Calu3 (cell line): ENCODE measurements around the gene HS6ST2. TPM values are rescaled to one million over a fixed set of nuclear protein-coding genes. Genes with fewer than 3 reads are reported as not detected.

Experiments used
- BruUV-seq: library from RNA; stranded (reverse); fragments of 400-500 nt; replicated peaks from 2 replicates; lab custom pipeline; 2021; lab: Mats Ljungman, UMichigan
- CTCF ChIA-PET: fragments of 300-600 bp; sonication (Branson Sonifier 250); formaldehyde crosslinking; loops from one replicate; lab custom pipeline; 2022; ENCODE audit warnings: antibody characterized with exemption; lab: Charles Lee
- DNase-seq: peaks from one replicate; pipeline ENCODE4 v3.0.0; 2022
- H3K27ac Mint-ChIP-seq: one replicate; pipeline ENCODE4 v1.8.0; 2022; ENCODE audit warnings: mixed read lengths; ENCODE audit not compliant: unreplicated experiment
- H3K27me3 Mint-ChIP-seq: one replicate; pipeline ENCODE4 v1.8.0; 2022; ENCODE audit warnings: mixed read lengths; ENCODE audit not compliant: unreplicated experiment
- H3K36me3 Mint-ChIP-seq: one replicate; pipeline ENCODE4 v1.8.0; 2022; ENCODE audit warnings: mild to moderate bottlenecking, moderate library complexity, mixed read lengths; ENCODE audit not compliant: insufficient read depth, unreplicated experiment
- H3K4me1 Mint-ChIP-seq: one replicate; pipeline ENCODE4 v1.8.0; 2022; ENCODE audit warnings: mild to moderate bottlenecking, low read depth, mixed read lengths; ENCODE audit not compliant: unreplicated experiment
- H3K4me3 Mint-ChIP-seq: one replicate; pipeline ENCODE4 v1.8.0; 2022; ENCODE audit warnings: mild to moderate bottlenecking, low read depth, moderate library complexity, mixed read lengths; ENCODE audit not compliant: unreplicated experiment
- H3K9me3 Mint-ChIP-seq: one replicate; pipeline ENCODE4 v1.8.0; 2022; ENCODE audit warnings: low read depth, mixed read lengths; ENCODE audit not compliant: unreplicated experiment
- intact Hi-C: fragments of 100-400 bp; cut with micrococcal nuclease; formaldehyde crosslinking; loops from one replicate; pipeline ENCODE4 v1.10.0; 2022; ENCODE audit not compliant: unreplicated experiment
- total RNA-seq: library from RNA; stranded (reverse); gene quantifications from 2 replicates; pipeline ENCODE4 v1.2.3, GENCODE V29; 2022
- TF ChIP-seq, protein P1 (sequence below): fragments of 200-600 bp; IDR thresholded peaks from one replicate; pipeline ENCODE4 v1.8.0; 2022; ENCODE audit warnings: antibody characterized with exemption; ENCODE audit not compliant: unreplicated experiment

The HS6ST2 gene
- total RNA-seq, 1 experiment from 2014 or later: 40.7 TPM

DNA sequence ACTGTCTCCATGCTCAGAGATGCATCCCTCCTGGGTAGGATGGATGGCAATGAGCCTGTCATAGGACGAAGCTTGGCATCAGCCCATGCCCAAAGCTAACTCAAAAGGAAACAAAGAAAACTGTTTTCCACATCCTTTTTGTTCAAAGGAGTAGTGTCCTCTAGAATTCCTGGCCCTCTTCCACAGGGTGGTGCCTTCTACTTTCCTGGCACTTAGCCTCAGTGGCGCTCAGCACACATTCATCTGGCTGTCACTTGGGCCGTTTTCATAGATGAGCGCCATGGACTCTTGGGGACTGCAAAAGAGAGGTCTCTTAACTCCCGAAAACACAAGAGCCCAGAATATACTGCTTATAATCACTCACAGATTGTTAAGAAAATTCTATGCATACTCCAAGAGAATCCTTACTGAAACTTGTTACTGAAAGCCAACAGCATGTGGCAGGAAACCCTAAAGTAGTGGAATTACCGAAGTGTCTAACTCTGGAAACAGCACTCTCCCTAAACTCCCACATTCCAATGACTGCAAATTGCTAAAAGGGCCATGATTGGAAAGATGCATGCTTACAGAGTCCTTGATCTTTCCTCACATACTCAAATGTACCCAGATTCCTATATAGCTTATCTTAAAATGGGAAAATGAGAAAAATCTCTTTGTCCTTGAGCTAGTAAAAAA is 110.0 kb downstream of the HS6ST2 start:
- Mint-ChIP-seq H3K27ac (no peak overlapping the region), H3K27me3 (no peaks in the 10 kb centered on the region), H3K9me3 (no peaks in the 10 kb centered on the region), H3K4me1 (no peaks in the 10 kb centered on the region), H3K4me3 (no peak overlapping the region), H3K36me3 (no peaks in the 10 kb centered on the region)
- CTCF ChIA-PET: interaction anchor here (0.5 kb wide), 1 partner anchor 14 kb away, joined by 3 read pairs; no protein-coding TSS in a partner anchor
- TF ChIP-seq, protein P1, sequence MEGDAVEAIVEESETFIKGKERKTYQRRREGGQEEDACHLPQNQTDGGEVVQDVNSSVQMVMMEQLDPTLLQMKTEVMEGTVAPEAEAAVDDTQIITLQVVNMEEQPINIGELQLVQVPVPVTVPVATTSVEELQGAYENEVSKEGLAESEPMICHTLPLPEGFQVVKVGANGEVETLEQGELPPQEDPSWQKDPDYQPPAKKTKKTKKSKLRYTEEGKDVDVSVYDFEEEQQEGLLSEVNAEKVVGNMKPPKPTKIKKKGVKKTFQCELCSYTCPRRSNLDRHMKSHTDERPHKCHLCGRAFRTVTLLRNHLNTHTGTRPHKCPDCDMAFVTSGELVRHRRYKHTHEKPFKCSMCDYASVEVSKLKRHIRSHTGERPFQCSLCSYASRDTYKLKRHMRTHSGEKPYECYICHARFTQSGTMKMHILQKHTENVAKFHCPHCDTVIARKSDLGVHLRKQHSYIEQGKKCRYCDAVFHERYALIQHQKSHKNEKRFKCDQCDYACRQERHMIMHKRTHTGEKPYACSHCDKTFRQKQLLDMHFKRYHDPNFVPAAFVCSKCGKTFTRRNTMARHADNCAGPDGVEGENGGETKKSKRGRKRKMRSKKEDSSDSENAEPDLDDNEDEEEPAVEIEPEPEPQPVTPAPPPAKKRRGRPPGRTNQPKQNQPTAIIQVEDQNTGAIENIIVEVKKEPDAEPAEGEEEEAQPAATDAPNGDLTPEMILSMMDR: no peak
- DNase-seq: no peak
- BruUV-seq: no TSS peak
- intact Hi-C loops: no loop called here

DNA sequence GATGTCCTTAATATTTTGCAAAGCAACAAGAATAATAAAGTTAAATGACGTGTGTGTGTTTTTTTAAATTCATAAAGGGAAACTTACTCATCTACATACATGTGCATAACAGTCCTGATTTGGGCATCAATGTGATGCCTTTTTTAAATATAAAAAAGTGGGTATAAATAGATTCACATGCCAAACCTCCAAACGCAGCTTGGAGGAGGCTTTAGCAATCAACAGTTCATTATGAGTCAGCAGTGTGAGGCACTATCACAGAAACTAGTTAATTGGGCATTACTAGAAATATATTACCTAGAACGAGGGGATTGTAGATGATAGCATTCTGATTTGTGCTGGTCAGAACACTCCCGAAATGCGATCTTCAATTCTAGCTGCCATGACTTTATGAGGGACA is 115.1 kb downstream of the HS6ST2 start:
- Mint-ChIP-seq H3K4me3 (no peak overlapping the region), H3K4me1 (no peaks in the 10 kb centered on the region), H3K27ac (no peak overlapping the region), H3K36me3 (no peaks in the 10 kb centered on the region), H3K9me3 (no peaks in the 10 kb centered on the region), H3K27me3 (no peaks in the 10 kb centered on the region)
- BruUV-seq: no TSS peak
- no peak for DNase-seq
- CTCF ChIA-PET: no interaction called here
- TF ChIP-seq, protein P1: no peak
- intact Hi-C loops: no loop called here

DNA sequence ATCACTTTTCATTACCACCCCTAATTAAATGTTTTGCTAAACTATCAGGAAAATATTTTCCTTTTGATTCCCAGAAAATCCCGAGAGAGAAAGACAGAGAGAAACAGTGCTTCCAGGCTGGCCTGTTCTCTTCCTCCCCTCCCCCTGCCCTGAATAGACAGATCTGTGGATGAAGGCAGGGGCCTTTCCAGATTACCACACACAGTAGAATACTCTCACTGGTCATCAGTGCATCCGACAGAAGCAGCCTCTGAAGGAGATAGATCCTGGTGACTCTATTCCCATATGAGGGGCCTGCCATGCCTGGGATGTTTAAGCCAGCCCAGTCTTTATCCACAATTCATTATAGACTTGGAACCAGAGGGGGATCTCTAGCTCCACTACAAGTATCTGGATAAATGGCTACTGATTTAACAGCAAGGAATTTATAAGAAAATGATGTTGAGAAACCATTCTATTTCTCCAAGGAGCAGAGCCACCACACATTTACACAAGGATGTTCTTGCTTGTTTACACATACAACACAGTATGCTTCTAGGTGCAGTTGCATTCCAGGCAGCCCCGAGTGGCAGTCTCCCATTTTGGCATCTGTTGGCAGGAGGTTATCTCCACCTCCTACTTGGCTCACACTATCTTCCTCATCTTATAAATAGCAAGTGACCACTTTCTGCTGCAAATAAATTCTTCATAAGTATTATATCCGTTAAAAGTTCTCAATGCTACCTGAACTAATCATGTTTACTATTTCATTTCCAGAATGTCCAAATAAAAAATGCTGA is 115.8 kb downstream of the HS6ST2 start:
- no peak overlapping the region for H3K27ac Mint-ChIP-seq
- intact Hi-C loops: no loop called here
- TF ChIP-seq, protein P1: no peak
- H3K9me3 Mint-ChIP-seq: no peaks in the 10 kb centered on the region
- BruUV-seq: no TSS peak
- CTCF ChIA-PET: no interaction called here
- no peak for DNase-seq
- H3K27me3 Mint-ChIP-seq: no peaks in the 10 kb centered on the region
- H3K4me3 Mint-ChIP-seq: no peak overlapping the region
- no peaks in the 10 kb centered on the region for H3K4me1 Mint-ChIP-seq
- H3K36me3 Mint-ChIP-seq: no peaks in the 10 kb centered on the region

DNA sequence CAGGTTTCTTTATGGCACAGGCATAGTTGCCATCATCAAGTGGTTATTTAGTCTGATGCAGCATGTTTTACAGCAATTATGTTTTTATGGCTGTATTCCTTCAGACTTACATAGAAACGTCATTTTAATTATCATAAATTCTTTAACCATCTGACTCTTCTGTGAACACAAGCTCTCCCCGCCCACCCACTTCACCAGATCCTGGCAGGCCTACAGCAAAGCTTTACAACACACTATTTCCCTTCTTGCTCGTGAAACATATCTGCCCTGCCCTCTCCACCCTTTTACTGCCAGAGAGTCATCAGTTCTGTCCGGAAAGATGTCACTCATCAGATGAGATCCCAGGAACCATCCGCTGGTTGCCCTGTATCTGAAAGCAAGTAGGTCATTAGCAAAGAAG is 120.5 kb downstream of the HS6ST2 start:
- Mint-ChIP-seq H3K4me1 (peaks cover 6% of the 10 kb centered on the region), H3K27ac (no peak overlapping the region), H3K27me3 (no peaks in the 10 kb centered on the region), H3K9me3 (no peaks in the 10 kb centered on the region), H3K4me3 (no peak overlapping the region), H3K36me3 (no peaks in the 10 kb centered on the region)
- CTCF ChIA-PET: no interaction called here
- TF ChIP-seq, protein P1: no peak
- DNase-seq: no peak
- intact Hi-C loops: no loop called here
- no TSS peak for BruUV-seq
